Suprapubic skin (tissue), 3 donors: Measurements from ENCODE around the gene LGI2.

Experiments
- POLR2AphosphoS5 ChIP-seq, 3 donors: sonication (generic); formaldehyde crosslinking; IDR thresholded peaks; one replicate each; pipeline ENCODE4 v1.6.1; 2017; ENCODE audit warnings: antibody characterized with exemption in 3 of 3
- TF ChIP-seq, protein P1 (sequence below), 2 donors: fragments of 200-600 bp in 1 of 2; fragments of 450-650 bp in 1 of 2; sonication (generic) in 1 of 2; IDR thresholded peaks; one replicate each; pipeline ENCODE4 v1.5.1; 2016 to 2019; ENCODE audit warnings: antibody characterized with exemption in 2 of 2, mild to moderate bottlenecking in 1 of 2, moderate library complexity in 1 of 2

DNA sequence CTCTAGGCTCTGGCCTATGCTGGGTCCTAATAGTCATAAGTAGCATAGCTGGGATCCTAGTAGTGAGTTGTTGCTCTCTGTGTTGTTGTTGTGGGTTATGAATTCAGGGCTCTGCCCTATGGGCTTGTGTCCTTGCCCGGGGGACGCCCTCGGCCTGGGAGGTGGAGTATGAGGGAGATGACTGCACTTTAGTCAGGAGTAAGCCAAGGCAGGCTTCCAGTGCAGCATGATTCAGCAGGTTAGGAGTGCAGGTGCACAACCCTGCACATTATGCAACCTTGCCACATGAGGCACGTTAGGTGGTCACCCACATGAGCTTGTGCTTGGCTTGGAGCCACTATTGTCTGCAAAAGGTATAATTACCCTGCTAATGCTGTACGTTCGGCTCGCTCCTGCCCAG is 59.6 kb downstream of the LGI2 start:
- TF ChIP-seq, protein P1, sequence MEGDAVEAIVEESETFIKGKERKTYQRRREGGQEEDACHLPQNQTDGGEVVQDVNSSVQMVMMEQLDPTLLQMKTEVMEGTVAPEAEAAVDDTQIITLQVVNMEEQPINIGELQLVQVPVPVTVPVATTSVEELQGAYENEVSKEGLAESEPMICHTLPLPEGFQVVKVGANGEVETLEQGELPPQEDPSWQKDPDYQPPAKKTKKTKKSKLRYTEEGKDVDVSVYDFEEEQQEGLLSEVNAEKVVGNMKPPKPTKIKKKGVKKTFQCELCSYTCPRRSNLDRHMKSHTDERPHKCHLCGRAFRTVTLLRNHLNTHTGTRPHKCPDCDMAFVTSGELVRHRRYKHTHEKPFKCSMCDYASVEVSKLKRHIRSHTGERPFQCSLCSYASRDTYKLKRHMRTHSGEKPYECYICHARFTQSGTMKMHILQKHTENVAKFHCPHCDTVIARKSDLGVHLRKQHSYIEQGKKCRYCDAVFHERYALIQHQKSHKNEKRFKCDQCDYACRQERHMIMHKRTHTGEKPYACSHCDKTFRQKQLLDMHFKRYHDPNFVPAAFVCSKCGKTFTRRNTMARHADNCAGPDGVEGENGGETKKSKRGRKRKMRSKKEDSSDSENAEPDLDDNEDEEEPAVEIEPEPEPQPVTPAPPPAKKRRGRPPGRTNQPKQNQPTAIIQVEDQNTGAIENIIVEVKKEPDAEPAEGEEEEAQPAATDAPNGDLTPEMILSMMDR (IDR thresholded peaks at IDR 0.05), result no peak
- peak in 2 of 3 donors; percentile 37 to 70 for TF ChIP-seq POLR2AphosphoS5 (IDR thresholded peaks at IDR 0.05)
